ENCODE measurements around the gene OPRL1. TPM values are rescaled to one million over a fixed set of nuclear protein-coding genes. Genes with fewer than 3 reads are reported as not detected.

Gene OPRL1
- total RNA-seq, 1 experiment from 2014 or later, result 1.5 TPM

DNA sequence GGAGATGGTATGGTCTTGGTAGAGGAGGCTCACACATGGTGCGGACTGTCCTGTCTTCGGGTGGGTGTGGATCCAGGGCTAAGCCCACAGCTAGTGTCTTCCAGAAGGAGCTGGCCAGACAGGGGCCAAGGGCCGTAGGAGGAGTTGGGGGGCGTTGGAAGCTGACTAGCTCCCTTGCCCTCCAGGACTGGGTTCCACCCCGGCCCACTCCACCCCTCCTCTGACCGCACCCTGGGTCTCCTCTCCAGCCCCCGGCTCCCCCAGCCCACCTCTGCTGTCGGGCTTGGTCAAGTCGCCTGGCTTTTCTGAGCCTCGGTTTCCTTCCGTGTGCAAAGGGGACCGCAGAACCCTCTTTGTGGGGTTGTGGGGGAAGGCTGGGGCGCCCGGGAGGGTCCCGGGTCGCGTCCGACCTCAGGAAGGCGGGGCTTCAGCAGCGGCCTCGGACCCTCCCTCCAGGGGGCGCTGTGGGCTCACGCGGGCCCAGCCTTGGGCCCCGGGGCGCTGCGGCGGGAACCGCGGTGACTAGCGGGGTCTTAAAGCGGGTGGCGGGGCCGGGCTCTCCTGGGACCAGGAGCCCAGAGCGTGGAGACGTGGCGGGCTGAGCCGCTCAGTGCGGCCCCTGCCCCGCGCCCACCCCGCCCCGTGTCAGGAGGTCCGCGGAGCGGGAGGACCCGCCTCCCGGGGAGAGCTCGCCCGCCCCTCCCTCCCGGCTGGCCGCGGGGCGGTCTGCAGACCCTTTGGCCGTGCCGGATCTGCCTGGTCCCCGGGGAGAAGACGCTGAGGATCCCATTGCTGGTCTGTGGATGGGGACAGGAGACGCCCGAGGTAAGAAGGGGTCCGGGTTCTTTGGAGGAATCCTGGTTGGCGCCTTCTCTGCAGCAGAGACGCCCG is 22.1 kb downstream of the OPRL1 start:
- H3K4me3 ChIP-seq, result no peak overlapping the region
- POLR2A ChIA-PET (ENCODE audit: unreplicated experiment), result no interaction called here
- intact Hi-C loops (cut with micrococcal nuclease; ENCODE audit: unreplicated experiment), result no loop called here
- no peaks in the 10 kb centered on the region for H3K4me1 ChIP-seq (replicated peaks; ENCODE audit: insufficient read depth)
- H3K27ac ChIP-seq, result no peak overlapping the region
- no peaks in the 10 kb centered on the region for H3F3A ChIP-seq (ENCODE audit: insufficient read depth, low read depth)
- no peaks in the 10 kb centered on the region for H3K36me3 ChIP-seq (ENCODE audit: low read depth)
- H3K79me2 ChIP-seq (ENCODE audit: low read depth), result no peaks in the 10 kb centered on the region
- no peaks in the 10 kb centered on the region for H3K9me3 ChIP-seq (ENCODE audit: insufficient read depth, low read depth)
- CTCF ChIA-PET, result interaction anchor here (0.5 to 0.7 kb wide), 6 partner anchors 15 to 627 kb away, joined by 3 to 16 read pairs (median 5); no protein-coding TSS in a partner anchor
- no peaks in the 10 kb centered on the region for H3K9me2 ChIP-seq (ENCODE audit: insufficient read depth)
- TF ChIP-seq CTCF (conservative IDR thresholded peaks at IDR 0.05), result peak; percentile 79
- no peak; the same call in 1 of the 2 replicates for TF ChIP-seq EZH2 (IDR thresholded peaks at IDR 0.05; ENCODE audit: low read depth)
- H3K27me3 ChIP-seq (ENCODE audit: insufficient read depth, low read depth), result peaks cover 95% of the 10 kb centered on the region
- peak; percentile 32 to 60 for DNase-seq
- no peaks in the 10 kb centered on the region; the same call in 1 of the 2 replicates for H4K20me1 ChIP-seq (ENCODE audit: insufficient read depth)
- no TSS peak for BruUV-seq (replicated peaks)
- H2AFZ ChIP-seq, result no peak overlapping the region
- H3K4me2 ChIP-seq, result peak overlapping the region; percentile 56

DNA sequence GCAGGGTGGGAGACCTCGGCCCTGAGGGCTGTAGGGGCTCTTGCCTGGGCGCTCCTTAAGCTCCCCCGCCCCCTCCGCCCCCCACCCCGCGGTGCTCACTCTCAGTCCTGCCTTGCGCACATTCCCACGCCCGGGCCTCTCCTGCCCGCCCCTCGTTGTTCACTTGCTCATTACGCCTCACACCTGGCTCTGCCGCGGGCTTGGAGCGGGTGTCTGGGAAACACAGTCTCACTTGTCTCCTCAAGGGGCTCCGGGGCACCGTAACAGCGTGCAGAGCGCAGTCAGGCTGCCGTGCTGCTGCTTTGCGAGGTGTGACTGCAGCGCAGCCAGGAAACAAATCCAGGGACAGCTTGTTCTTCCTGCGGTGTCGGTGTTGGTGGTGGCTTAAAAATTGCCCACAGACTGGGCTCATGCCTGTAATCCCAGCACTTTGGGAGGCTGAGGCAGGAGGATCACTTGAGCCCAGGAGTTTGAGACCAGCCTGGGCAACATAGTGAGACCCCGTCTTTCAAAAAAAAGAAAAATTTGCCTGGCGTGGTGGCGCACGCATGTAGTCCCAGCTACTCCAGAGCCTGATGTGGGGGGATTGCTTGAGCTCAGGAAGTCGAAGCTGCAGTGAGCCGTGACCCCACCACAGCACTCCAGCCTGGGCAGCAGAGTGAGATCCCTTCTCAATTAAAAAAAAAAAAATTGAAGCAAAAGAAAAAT is 22.9 kb downstream of the OPRL1 start:
- intact Hi-C loops (cut with micrococcal nuclease; ENCODE audit: unreplicated experiment), result no loop called here

More for the DNA sequence above, 22.9 kb downstream of the OPRL1 start:
- peak in 1 of 2 experiments; percentile 33 for DNase-seq
- H2AFZ ChIP-seq, result no peak overlapping the region
- H3K4me1 ChIP-seq (replicated peaks; ENCODE audit: insufficient read depth), result no peaks in the 10 kb centered on the region
- TF ChIP-seq CTCF (conservative IDR thresholded peaks at IDR 0.05), result no peak
- TF ChIP-seq EZH2 (IDR thresholded peaks at IDR 0.05; ENCODE audit: low read depth), result no peak
- no peaks in the 10 kb centered on the region; the same call in 1 of the 2 replicates for H4K20me1 ChIP-seq (ENCODE audit: insufficient read depth)
- no peak overlapping the region for H3K27ac ChIP-seq
- H3K9me2 ChIP-seq (ENCODE audit: insufficient read depth), result no peaks in the 10 kb centered on the region
- POLR2A ChIA-PET (ENCODE audit: unreplicated experiment), result no interaction called here
- H3K4me3 ChIP-seq, result no peak overlapping the region
- no peaks in the 10 kb centered on the region for H3K36me3 ChIP-seq (ENCODE audit: low read depth)
- H3F3A ChIP-seq (ENCODE audit: insufficient read depth, low read depth), result no peaks in the 10 kb centered on the region
- BruUV-seq (replicated peaks), result no TSS peak
- H3K9me3 ChIP-seq (ENCODE audit: insufficient read depth, low read depth), result no peaks in the 10 kb centered on the region
- CTCF ChIA-PET, result interaction anchor here (0.5 to 0.7 kb wide), 5 partner anchors 15 to 628 kb away, joined by 3 to 16 read pairs (median 6); no protein-coding TSS in a partner anchor
- peaks cover 95% of the 10 kb centered on the region for H3K27me3 ChIP-seq (ENCODE audit: insufficient read depth, low read depth)
- no peaks in the 10 kb centered on the region for H3K79me2 ChIP-seq (ENCODE audit: low read depth)
- H3K4me2 ChIP-seq, result no peak overlapping the region

Measured in PC-9 (cell line).